MM.1S (cell line): ENCODE measurements around the gene VPS8.
A peak's percentile ranks its signal among the peaks of the same experiment; 100 is the strongest.

ENCODE experiments used
- EZH2 ChIP-seq: fragments of 300-600 bp; sonication (generic); optimal IDR thresholded peaks from 2 replicates; pipeline ENCODE3; 2017; ENCODE audit warnings: low read depth, mild to moderate bottlenecking, antibody characterized with exemption, low read length, mixed read lengths
- EZH2phosphoT487 ChIP-seq: fragments of 300-600 bp; sonication (generic); IDR thresholded peaks from 2 replicates; pipeline ENCODE4 v1.6.1; 2018; ENCODE audit warnings: antibody characterized with exemption, low read length
- TF ChIP-seq, protein P1 (sequence below): fragments of 300-600 bp; sonication (generic); IDR thresholded peaks from 2 replicates; pipeline ENCODE4 v1.5.1; 2016; ENCODE audit warnings: antibody characterized with exemption, low read length, mixed read lengths

DNA sequence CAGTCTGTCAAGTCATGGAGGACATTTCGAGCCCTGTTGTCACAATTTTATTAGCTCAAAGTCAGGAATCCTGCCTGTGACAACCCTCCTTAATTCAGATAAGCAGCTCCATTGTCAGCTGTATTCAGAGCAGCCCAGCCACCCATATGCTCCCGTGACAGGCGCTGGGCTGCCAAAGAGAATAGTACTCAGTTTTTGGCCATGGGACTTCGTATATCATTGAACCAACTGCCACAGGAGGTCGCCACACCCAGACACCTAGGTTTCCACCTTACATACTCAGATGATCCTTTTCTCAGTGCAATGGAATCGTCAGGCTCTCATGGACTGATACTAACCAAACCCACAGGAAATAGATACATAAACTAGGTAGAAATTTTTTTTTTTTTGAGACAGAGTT lies 240.7 kb downstream of the VPS8 start:
- TF ChIP-seq, protein P1, sequence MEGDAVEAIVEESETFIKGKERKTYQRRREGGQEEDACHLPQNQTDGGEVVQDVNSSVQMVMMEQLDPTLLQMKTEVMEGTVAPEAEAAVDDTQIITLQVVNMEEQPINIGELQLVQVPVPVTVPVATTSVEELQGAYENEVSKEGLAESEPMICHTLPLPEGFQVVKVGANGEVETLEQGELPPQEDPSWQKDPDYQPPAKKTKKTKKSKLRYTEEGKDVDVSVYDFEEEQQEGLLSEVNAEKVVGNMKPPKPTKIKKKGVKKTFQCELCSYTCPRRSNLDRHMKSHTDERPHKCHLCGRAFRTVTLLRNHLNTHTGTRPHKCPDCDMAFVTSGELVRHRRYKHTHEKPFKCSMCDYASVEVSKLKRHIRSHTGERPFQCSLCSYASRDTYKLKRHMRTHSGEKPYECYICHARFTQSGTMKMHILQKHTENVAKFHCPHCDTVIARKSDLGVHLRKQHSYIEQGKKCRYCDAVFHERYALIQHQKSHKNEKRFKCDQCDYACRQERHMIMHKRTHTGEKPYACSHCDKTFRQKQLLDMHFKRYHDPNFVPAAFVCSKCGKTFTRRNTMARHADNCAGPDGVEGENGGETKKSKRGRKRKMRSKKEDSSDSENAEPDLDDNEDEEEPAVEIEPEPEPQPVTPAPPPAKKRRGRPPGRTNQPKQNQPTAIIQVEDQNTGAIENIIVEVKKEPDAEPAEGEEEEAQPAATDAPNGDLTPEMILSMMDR: 0 out of 2 replicates have a peak, but pooled peaks have one; percentile 4
- TF ChIP-seq EZH2: no peak
- no peak for TF ChIP-seq EZH2phosphoT487
